GM13976 (cell line): Measurements from ENCODE around the gene USP28.
"Not testable (repeated sequence)": the region's sequence is repeated elsewhere in the genome, so short reads cannot be mapped to it uniquely, and the experiment has no call there.

ENCODE experiments used
- DNase-seq: peaks from one replicate; pipeline ENCODE4 v3.0.0; 2012; ENCODE audit warnings: low spot score
- CTCF ChIP-seq: IDR thresholded peaks from 2 replicates; pipeline ENCODE4 v1.5.1; 2012; ENCODE audit warnings: borderline replicate concordance, mild to moderate bottlenecking; ENCODE audit not compliant: insufficient read depth; ENCODE audit errors: extremely low read depth, missing control alignments, control extremely low read depth
- in situ Hi-C: fragments of 300-500 bp; cut with MboI; formaldehyde crosslinking; loops from one replicate; pipeline ENCODE4 v1.12.0; 2022; ENCODE audit warnings: low sequenced_read_pairs, mixed read lengths, inconsistent platforms; ENCODE audit not compliant: unreplicated experiment

USP28 gene

GRCh38 chr11:113875234-113876073 is at the start of gene USP28:
TSS of gene USP28 (minus strand) at chr11:113875572. CDS start at chr11:113875501, 71 bp downstream.
- DNase-seq, result peak; percentile 98
- in situ Hi-C loops, result no loop called here
- TF ChIP-seq CTCF, result no peak

- in situ Hi-C loops, result no loop called here
- no peak for DNase-seq
- TF ChIP-seq CTCF, result no peak
Observed at GRCh38 chr11:113923572-113923971, 48.2 kb upstream of the USP28 start.

- in situ Hi-C loops, DNase-seq: not testable (repeated sequence)
Observed at GRCh38 chr11:113911491-113911890, 36.1 kb upstream of the USP28 start.

- TF ChIP-seq CTCF, result no peak
- in situ Hi-C loops, result no loop called here
- no peak for DNase-seq
Observed at GRCh38 chr11:113908098-113908497, 32.7 kb upstream of the USP28 start.

GRCh38 chr11:113907681-113908080 is 32.3 kb upstream of the USP28 start:
- in situ Hi-C loops, result no loop called here
- TF ChIP-seq CTCF, result no peak
- no peak for DNase-seq

- TF ChIP-seq CTCF, result no peak
- in situ Hi-C loops, result no loop called here
- DNase-seq, result no peak
Observed at GRCh38 chr11:113907152-113907551, 31.8 kb upstream of the USP28 start.

- TF ChIP-seq CTCF, result no peak
- no peak for DNase-seq
- in situ Hi-C loops, result no loop called here
Observed at GRCh38 chr11:113906516-113906915, 31.1 kb upstream of the USP28 start.
